GM18519 (cell line): ENCODE results near the gene CRACDL.
"Not testable (repeated sequence)": the region's sequence is repeated elsewhere in the genome, so short reads cannot be mapped to it uniquely, and the experiment has no call there.

Experiments
- ATAC-seq: cut with Tn5 transposase; IDR thresholded peaks from one replicate; pipeline ENCODE4 v1.9.1; 2021; ENCODE audit warnings: mild to moderate bottlenecking, moderate library complexity; ENCODE audit not compliant: unreplicated experiment, low FRiP score

The CRACDL gene

GRCh38 chr2:98893911-98894321 is 42.1 kb downstream of the CRACDL start:
- ATAC-seq, result no peak

GRCh38 chr2:98892871-98893270 is 43.2 kb downstream of the CRACDL start:
- ATAC-seq, result no peak

DNA sequence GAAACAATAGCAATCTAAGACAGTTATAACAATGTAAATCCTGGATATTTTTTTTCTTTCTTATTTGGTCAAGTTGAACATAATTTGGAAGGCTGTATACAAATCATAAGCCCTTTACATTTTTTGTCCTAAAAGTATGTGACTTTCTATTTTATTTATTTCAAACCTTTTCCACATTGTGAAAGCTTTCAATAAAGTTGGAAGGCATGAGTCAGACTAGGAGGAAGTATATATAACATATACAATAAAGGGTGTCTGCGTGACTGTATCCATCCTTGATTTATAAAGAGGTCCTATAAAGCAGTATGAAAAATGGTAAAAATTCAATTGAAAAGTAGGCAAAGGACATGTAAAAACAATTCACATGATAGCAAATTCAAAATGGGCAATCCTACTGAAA is 44.4 kb downstream of the CRACDL start:
- ATAC-seq, result no peak

DNA sequence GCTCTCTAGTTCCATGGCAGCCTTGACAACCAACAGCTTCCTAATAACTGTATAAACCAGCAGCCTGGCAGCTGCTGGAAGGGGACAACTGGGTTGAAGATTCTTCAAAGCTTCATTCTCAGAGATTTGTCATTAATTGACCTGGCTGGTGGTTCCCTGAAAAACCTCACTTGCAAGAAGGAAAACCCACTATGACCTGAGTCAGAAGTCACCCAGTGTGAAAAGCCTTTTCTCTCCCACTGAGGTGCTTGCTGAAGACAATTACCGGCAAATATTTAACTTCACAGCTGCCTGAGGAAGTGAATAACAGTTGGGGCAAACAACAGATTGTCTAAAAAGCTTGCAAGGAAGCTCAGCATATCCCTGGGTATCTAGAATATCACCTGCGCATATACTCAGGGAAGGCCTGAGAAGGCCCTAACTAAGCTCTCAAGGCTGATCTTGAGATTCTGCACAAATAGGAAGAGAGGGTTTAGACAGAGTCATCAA is 49.9 kb downstream of the CRACDL start:
- no peak for ATAC-seq

- ATAC-seq, result no peak
Observed at GRCh38 chr2:98884658-98885057, 51.4 kb downstream of the CRACDL start.

- ATAC-seq, result no peak
Observed at GRCh38 chr2:98883780-98884211, 52.2 kb downstream of the CRACDL start.

DNA sequence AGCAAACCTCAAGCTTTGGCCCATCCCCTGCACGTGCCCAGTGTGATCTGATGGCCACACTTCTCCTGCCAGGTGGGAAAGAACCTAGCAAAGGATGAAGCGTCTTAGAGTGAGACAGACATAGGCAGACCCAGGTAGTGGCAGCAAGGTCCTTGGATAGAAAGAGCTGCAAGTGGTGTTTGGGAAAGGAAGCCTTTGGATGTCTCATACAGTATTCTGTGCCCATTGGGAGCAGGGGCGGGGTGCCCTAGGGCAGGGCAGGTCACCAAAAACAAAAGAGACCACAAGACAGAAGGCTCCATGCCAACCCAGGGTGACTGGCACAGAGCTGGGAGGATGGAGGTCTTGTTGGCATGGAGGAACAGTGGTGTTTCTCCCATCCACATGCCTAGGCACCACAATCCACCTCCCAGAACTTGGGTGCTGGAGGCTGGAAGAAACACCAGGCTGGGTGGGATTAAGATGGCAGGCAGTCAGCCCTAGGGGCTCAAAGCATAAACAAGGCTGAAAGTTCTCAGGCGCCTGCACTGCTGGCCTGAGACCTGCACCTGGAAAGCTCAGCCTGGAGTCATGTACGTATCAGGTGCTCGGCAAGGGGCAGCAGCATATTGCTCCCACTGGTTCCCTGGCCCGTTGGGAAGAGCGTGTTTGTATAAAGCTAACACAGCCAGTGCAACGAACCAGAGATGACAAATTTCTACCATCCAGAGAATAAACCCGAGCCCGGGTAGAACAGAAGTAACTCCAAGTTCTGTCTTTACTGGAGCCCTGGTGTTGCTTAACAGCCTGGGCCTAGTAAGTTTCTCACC is 52.9 kb downstream of the CRACDL start:
- ATAC-seq, result no peak

- ATAC-seq, result no peak
Observed at GRCh38 chr2:98882368-98882767, 53.7 kb downstream of the CRACDL start.

DNA sequence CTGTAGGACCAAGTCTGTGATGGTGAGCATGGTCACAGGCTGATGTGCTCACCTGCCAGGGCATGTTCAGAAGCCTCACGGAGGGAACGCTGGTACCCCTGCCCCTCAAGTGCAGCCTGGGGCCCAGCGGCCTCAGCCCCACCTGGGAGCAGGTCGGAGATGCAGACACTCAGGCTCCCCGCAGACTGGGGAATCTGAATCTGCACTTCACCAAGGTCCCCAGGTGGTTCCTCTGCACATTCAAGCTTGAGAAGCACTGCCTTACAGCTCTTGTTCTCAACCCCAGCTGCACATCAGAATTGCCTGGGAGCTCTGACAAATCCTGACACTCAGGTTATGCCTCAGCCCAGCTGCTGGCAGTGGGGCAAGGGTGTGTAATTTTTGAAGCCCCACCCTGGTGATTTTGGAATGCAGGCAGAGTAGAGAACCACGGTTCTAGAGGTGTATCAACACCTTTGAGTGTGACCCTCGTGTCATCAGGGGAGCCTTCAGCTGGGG is 54.8 kb downstream of the CRACDL start:
- no peak for ATAC-seq

DNA sequence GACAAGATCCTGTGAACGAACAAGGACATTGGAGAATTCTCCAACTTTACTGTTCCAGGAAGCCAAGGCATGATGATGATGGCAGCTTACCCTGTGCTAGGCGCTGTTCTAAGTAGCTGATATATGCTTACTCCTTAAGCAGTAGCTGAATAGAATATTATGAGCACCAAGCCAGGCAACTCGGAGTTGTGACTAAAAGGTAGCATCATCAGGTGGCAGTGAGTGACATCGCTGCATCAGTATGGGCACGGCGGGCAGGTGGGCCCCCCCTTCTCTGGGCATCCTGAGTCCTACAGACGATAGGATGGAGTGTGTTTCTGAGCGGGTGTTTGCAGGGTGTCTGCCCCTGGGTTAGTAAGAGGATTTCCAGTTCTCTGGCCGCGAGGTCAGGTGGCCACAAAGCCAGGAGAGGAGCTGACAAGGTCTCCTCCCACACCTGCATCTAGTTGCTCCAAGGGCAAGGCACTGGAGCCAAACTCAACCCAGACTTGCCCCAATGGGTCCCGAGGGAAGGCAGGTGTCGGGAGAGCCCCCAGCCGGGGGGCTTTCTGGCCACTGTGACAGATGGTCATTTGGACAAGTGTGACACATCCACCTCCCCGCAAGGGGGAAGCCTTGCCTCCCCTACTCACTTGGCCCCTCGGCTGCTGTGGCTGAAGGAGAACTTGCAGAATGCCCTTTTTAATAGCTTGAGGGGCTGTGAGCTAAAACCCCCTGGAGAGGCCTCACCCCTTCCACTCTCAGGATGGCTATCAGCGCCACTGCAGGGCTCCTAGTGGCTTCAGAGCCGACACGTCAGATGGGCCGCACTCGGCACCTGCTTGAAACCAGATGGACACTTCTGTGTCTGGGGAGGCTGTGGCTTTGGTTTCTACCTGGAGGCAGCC is 55.5 kb downstream of the CRACDL start:
- no peak for ATAC-seq

DNA sequence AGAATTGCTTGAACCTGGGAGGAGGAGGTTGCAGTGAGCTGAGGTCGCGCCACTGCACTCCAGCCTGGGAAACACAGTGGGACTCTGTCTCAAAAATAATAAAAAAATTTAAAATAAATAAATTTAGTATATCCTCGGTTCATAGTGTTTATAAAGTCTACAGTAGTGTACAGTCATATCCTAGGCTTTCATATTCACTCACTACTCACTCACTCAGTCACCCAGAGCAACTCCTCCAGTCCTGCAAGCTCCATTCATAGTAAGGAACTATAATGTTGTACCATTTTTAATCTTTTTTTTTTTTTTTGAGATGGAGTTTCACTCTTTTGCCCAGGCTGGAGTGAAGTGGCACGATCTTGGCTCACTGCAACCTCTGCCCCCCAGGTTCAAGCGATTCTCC is 58.4 kb downstream of the CRACDL start:
- ATAC-seq, result not testable (repeated sequence)

DNA sequence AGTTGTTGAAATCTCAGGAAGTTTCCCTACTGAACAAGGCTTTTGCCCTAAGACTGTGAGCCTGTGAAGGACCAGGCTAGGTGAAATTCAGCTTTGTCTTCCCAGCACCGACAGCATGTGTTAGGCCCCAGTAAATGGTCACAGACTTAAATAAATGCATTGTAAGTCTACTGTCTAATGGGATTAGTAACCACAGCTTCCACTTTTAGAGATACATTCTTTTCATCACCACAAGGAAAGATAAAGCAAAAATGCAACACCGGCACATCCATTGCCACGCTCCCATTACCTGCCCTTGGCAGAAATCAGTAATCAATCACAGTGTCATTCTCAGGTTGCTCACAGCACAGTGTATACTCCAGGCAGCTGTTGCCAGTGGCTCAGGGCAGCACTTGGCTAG is 59.3 kb downstream of the CRACDL start:
- ATAC-seq, result no peak

DNA sequence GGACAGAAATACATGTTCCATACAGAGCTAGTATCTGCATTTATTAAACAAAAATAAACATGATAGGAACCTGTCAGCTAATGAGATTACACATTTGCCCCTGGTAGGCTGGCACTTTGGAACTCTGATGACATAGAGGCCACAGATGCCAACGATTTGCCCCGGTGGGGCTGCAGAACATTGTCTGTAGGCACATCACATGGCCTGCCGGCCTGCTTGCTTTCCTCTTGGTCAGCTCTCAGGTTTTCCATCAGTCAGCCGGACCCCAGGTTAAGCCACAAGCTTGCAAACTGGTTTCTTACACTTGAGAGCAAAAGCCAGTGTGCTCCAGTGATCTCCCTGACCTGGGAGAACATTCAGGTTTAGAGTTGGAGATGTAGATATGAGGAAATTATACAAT is 60.3 kb downstream of the CRACDL start:
- no peak for ATAC-seq

DNA sequence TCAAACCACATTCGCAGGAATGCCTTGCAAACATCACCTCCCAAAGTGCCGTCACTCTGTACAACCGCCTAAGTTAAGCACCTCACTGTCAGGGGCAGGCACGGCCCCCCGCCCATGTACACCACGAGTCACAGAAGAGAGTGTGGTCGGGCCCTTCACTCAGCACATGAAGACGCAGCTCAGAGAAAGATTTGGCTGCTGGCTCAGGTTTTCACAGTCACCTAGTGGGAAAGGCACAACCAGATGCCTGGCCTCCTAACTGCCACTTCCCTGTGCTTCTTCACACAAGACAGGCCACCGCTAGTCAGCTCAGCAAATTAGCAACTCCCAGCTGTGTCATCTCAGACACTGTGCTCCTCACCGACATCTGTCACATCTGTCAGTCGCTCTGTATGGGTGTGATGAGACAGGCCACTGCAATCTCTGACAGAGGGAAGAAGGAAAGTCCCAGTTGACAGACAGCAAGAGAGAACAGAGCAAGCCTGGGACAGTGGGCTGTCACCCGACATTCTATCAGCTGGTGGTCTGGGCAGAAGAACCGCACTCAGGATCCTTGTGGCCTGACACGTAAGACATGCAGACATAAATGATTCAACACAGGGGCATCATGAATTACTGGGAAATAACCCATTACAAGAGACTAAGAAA is 60.8 kb downstream of the CRACDL start:
- ATAC-seq, result no peak

DNA sequence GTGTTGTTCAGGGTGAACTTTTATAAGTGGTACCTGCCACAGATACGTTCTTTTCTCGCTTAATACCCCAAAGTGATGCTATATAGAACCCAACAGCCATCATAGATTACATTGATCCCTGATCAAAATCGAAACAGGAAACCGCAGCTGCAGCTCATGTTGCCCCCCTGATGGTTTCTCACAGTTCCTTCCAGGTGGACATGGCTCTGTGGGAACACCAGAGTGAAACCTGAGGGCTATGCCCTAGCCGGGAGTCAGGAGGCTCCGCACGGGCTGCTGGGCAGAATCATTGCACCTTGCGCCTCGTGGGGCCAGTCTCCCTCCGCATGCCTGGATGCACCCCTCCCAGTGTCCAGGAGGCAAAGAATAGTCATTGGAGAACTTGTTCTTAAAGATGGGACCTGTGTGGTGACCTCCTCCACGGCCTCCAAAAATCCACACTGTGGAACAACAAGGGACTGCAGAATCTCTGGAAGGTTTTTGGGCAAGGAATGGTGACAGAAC is 61.8 kb downstream of the CRACDL start:
- no peak for ATAC-seq

- ATAC-seq, result no peak
Observed at GRCh38 chr2:98872526-98872925, 63.5 kb downstream of the CRACDL start.

DNA sequence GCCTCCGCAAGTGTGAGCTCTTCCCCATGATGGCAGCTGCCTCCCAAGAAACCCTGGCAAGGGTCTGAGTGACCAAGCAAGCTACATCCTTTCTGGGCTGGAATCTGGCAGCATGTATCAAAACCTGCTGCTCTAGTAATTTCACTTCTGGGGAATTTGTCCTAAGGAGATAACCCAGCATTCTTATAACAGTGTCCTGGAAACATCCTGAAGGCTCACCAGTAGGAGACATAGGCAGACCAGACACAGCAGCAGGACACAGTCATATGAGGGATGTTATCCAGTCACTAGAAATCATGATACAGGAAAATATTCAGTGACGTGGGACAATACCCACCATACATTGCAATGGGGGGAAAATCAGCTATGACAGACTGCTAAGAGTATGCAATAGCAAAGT is 64.5 kb downstream of the CRACDL start:
- ATAC-seq, result no peak

GRCh38 chr2:98870516-98871158 is 65.4 kb downstream of the CRACDL start:
- ATAC-seq, result no peak

DNA sequence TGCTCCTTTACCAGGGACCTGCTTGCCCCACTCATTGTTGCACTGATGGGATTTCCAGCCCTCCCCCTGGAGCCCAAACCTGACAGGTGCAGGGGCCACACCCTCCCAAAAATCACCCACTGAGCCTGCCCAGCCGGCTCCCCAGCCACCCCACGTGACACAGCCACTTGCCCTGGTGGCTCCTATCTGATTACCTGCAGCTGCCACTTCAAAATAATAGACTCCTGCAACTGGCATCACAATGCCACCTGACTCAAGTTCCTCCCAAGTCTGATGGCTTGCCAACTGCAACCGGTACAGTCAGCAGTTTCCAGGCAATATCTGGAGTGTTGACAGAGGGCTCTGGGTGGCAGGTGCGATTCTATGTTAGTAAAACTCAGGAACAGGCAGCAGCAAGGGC is 66.2 kb downstream of the CRACDL start:
- no peak for ATAC-seq

- no peak for ATAC-seq
Observed at GRCh38 chr2:98869272-98869641, 66.8 kb downstream of the CRACDL start.
